HG03196 (cell line): ENCODE data around the gene DPH1.
"Not testable (repeated sequence)": the region's sequence is repeated elsewhere in the genome, so short reads cannot be mapped to it uniquely, and the experiment has no call there.

Source experiments
- ATAC-seq: cut with Tn5 transposase; IDR thresholded peaks from one replicate; pipeline ENCODE4 v1.9.1; 2021; ENCODE audit not compliant: unreplicated experiment

Gene DPH1

DNA sequence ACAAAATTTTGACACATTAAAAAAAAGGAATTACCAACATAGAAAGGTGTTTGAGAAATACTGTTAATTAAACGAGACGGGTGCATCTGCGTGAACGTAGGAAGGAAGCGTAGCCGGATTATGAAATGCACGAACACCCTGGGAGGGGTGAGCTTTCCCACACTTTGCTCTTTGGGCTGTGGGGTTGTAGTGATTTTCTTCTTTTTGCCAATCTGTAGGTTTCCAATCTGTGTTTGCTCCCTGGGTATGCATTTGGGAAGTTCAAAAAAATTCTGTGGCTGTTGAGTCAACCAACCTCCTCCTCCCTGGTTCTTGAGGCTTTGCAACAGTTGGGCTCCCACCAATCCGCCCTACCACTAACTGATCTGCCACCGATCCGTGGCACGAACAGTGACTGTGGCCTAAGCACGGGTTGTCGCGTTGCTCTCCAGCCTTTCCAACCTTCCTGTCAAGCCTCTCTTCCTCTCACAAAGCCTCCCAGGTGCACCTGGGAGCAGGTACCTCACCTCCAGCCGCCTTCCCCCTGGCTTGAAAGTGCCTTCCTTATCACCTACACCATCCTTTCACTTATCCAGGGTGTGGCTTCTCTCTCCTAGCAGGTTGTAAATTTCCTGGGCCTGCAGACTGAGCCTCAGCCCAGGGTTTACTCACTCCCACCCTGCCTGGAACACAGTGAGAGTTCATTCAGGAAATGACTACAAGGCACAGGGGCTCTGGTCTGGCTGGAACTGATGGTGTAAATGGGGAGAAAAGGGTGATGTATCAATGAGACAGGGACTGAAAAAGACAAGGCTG is 21.4 kb upstream of the DPH1 start:
- ATAC-seq = no peak

DNA sequence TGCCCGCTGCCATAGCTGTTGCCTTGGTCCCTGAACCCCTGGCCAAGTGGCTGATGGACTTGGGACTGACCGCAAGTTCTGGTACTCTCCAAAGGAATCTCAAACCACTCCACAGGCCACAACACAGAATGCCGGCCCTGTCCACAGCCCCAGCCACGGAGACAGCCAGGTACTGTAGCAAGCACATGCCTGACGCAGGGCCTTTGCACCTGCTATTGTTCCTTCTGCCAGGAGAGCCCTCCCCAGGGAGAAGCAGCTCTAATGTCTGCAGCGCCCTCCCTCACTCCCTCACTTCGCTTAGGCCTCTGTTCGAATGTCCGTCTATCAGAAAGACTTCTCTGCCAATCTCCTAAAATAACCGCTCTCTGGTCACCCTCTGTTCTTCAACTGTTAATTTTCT is 20.2 kb upstream of the DPH1 start:
- ATAC-seq = no peak

DNA sequence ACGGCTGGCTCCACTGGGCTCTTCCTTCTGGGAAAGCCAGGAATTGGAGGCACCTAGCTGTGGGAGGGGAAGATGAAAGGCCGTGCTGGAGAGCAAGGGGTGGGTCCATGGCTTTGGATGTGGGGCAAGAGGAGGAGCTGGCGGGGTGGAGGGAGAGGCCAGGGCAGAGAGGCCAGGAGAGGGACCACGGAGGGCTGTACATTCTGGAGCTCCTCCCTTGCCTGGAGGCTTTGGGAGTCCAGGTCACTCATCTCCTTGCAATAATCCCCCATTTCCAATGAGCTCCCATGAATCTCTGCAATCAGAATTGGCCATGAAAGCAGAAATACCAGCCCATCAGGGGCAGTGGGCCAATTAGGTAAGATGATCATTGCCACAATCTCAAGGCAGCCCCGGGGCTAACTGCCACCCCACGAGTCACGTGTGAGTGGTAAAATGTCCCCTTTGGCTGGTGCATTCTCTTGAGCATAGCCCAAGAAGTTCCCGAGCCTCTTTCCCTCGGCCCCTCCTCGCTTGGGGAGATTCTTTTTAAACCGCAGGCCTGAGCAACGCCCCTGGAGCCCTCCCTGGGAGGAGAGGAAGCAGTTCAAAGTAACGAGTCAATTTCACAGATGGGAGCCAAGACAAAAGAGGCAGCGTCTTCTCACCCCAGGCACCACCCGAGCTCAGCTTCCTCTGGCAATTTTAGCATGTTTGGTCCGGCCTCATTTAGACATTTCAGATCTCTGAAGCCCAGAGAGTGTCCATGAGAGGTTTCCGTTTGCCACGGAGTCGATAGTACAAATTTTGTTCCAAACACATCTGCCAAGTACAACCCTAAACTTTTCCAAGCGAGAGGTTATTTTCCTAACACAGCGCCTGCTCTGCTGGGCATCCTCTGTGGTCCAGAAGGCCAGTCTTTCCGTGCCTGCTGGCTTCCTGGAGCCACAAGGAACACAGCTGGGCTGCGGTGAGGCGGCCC is 18.3 kb upstream of the DPH1 start:
- ATAC-seq = no peak

DNA sequence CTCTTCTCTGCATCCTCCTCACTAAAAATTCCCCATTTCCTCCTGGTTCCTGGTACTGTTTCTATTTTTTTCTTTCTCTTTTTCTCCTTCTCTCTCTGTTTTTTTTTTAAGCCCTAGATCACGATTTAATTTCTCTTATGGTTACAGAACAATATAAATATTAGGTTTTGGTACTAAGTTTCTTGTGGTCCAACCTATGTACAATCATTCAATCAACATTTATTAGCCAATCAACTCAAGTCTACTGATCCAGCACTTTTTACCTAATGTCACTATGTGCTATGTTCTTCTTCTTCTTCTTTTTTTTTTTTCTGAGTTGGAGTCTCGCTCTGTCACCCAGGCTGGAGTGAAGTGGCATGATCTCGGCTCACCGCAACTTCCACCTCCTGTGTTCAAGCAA is 17.5 kb upstream of the DPH1 start:
- ATAC-seq = no peak

DNA sequence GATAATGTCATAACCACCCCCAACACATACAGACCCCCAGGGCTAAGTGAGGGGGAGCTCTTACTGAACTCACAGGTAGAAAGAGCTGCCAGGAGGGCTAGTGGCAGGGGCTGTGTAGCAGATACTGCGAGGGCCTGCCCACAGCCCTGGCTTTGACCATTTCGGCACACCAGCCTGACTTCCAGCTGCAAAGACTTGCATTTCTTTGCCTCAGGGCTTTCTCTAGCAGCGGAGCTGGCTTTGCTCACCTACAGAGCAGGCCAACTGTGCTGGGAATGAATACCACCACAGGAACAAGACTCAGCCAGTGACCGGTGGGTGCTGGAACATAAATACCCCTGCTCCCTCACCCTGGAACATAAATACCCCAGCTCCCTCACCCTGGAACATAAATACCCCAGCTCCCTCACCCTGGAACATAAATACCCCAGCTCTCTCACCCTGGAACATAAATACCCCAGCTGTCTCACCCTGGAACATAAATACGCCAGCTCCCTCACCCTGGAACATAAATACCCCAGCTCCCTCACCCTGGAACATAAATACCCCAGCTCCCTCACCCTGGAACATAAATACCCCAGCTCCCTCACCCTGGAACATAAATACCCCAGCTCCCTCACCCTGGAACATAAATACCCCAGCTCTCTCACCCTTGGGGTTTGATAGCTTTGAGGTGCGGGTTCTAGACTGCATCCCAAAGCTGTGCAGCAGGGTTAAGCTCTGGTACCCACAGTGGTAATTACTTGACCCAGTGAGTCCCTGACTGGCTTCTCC is 16.5 kb upstream of the DPH1 start:
- not testable (repeated sequence) for ATAC-seq

DNA sequence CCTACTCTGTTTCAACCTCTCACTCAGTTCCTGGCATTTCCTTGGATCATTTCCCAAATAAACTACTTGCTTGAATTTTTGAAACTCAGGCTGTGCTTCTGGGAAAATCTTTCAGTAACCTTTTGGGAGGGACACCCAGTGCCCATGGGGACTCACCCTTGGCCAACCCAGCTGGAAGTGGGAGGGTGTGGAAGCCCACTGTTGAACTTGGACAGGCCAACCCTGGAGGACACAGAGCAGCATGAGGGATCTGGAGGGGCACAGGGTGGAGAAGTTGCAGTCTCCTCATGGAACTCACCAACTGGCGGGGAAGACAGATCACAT is 16.0 kb upstream of the DPH1 start:
- no peak for ATAC-seq

DNA sequence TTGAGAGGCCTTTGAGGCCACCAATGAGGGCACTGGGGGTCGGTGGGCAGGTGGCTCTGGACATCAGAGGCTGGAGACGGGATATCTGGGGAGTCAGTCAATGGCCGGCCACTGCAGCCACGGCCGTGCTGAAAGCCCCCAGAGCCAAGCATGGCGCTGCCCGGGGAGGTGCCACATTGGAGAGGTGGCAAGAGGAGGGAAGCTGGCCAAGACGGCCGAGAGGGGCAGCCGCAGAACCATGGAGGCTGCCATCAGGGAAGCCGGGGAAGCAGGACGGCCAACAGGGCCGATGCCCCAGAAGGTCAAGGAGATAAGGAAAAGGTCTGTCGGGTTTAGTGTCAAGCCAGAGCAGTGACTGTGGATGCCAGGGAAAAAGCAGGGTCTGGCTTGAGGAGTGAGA is 14.6 kb upstream of the DPH1 start:
- ATAC-seq = no peak

DNA sequence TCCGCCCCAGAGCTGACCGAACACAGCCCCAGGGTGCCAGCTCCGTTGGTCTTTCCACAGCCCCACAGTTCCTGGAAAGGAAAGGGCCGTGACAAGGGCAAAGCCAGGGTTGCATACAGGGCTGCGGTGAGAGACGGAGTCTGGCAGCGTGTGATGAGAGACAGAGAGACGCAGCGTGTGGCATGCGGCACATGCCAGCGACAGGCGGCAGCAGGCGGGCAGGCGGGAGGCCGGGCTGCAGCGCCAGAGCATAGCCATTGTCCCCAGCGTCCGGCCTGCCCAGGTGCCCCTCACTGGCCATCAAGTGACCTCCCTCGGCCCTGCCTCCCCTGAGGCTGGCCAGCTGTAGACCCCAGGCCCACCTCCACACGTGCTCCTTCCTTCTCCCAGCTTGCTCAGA is 13.5 kb upstream of the DPH1 start:
- no peak for ATAC-seq

DNA sequence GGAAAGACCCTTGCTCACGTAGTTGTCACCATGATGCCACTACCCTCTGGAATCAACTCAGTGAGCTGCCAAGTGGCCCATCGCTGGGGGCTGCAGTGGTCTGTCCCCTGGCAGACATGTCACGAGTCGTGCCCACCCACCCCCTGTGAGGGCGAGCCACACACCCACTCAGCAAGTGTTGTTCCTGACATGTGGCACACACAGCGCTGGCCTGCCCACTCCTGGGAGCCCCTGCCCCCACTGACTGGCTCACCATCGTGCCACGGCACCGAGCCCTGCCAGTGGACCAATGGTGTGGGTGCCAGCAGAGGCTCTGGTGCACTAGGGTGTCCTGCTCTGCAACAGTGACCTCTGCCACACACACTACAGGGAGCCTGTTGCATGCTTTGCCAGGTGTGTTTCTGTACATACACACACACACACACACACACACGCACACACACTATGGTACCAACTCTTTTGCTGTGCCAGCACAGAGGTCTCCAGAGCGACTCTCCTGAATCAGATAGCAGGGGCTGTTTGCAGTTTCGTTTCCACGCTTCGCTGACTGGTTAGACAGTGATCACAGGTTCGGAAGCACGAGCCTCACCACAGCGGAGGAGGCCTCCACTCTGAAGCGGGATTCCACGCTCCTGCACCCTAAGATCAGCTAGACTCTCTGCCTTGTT is 12.5 kb upstream of the DPH1 start:
- ATAC-seq = no peak

DNA sequence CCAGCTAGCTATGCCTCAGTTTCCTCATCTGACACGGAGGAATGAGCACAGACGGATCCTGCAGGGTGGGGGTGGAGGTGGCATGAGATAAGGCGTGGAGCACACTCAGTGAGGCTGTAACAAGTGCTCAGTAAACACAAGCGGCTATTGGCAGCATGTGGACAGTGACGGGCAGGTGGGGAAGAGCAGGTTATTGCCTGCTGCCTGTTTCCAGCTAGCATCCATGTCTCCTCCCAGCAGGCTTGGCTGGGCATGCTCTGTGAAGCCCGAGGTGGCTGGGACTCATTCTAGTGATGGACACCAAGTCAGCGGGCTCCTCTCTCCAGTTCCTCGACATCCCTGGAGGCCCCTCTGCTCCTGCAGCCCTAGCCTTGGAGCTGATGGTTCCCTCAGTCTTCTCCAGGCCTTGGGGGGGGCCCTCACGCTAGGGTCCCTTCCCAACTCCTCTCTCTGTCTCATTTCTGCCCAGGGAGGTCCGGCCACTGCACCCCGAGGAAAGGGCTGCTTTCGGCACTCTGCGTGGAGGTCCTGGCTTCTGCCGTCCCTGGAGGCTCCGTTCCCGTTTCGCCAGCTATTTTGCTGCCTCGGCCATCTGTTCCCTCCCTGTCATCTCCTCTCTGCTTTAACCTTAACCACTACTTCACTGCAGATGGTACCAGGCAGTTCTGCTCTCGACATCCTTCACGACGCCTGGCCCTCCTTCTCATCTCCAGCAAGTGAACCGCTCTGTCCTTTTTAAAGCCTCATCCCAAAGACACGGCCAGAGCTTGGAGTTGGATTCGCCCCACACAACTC is 11.0 kb upstream of the DPH1 start:
- no peak for ATAC-seq

DNA sequence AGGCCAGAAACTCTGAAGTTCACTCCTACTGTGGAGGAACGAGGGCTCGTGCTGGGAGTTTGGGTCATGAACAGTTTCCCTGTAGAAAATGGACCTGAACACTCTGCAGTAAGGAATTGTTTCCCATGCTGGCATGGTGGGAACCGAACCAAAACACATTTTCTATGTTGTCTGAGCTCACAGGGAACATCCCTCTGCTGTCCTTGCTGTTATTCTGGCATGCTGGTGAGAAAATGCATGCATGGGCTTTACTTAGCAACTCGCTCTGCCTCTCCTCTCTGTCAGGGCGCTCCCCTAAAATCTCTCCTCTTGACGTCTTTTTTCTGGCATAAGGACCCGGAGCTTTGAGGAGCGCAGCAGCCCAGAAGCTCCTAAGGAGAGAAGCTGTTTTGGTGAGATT is 10.2 kb upstream of the DPH1 start:
- ATAC-seq = no peak

DNA sequence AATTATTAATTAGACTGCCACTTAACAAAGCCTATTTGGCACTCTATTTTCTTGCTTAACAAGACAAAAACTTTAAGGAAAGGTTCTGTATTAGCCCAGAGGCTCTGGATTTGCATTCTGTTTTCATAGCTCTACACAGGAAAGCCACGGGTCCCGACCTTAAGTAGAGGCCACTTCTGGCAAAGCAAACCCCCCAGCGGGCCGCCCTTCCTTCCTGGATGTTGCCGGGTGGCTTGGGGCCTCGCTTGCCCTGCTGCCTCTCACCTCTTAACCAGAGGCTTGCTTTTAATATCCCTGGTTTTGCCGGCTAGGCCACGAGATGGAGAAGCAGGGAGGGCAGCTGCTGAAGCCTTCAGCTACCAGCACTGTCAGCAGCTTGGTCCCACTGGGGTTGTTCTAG is 9.2 kb upstream of the DPH1 start:
- ATAC-seq = no peak

DNA sequence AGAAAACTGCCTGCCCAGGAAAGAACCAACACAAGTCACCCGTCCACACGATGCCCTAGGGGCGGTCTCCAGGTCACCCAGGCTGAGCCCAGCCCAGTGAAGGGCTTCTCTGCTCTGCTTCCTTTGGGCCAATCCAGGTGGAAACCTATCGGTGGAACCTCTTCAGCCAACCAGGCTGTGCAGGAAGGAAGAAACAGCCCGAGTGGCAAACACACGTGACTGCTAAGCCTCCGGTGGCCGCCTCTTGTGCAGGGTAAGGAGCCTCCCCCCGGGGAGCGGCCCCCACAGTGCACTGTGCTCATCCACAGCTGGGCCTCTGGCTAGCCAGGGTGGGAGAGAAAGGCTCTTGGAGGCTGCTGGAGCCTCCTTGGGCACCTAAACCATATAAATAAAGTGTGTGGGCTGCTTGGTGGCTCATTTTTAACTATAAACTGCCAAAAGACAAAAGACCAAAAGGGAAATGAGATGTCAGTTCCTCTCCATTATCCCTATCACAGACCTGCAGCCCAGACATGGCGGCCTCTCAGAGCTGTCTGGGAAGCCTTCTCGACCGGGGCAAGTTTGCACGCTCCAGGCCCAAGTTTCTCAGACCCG is 7.2 kb upstream of the DPH1 start:
- no peak for ATAC-seq

DNA sequence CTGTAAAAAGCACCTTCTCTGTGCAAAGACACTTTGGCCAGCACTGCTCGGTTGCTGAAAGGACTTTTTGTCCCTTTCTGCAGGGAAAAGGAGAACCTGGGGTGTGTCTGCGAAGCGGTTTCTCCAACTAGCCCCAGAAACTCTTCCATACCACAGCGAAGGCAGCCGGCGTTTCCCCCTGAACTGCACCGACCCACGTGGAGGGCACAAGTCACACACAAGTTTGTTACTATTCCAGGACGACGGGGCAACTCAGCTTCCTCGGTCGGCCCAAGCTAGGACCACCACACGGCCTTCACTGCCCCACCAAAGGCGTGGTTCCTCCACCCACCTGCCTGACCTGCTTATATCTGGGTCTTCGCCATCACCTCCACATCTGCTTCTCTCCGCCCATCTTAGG is 6.7 kb upstream of the DPH1 start:
- no peak for ATAC-seq

DNA sequence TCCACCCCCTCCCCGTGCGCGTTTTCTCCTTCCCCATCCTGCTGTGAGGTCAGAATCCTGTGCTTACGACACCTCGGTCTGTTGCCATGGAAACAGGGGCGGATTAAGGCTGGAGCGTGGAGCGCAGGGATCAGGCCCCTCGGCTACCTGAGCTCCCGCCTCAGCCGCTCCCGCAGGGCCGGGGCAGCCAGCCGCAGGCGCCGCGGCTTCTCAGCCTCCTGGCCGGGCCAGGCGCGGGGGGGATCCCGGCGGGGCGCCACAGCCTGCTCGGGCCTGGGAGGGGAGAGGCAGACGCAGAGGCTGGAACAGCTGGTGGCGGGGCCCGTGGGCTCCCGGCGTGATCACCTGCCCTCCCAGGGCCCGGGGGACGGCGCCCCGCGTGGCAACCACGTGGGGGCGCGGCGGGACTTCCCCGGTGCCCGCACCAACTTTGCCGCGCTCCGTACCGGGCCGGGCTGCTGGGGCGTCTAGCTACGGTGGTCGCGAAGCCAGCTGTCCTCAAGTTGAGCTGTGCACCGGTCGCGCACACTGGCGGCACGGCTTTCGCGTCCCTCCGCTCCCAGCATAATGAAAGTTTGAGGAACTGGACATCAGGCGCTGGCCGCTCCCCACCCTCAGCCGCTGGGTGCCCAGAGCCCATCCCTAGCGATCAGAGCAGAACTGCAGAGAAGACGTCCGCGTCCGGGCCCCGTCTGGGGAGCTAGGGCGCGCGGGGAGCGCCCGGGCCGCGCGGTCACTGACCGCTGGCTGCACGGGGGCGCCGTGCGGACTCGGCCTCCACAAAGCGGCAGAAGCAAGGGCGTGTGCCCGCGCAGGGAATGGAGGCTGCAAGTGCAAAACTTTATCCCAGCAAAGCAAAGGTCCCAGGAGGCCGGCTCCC is 6.0 kb upstream of the DPH1 start:
- no peak for ATAC-seq

DNA sequence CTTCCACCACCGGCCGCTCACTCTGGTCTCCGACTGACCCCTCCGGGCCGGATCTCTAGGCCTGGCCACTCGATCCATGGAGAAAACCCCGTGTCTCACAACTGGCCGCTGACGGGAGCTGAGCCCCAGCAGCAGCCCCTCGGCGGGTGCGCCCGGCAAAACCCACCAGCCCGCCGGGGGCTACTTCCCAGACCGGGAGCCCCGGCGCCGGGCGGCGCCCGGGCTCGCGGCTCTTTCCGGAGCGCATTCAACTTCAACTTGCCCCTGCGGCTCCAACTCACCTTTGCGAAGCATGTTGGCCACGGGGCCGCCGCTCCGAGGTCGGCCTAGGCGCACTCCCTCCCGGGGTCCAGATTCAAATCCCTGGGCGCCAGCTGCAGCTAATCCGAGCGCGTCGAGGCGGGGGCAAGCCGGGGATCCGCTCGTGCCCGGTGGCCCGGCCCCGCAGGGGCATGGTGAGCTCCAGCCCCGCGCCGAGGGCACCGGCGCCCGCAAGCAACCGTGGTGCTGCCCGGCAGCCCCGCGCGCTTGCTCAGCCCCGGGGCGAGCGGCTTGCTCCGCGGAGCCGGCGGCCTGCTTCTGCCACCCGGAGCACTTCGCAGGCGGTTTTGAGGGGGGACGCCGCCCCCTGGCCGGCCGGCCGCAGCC is 5.3 kb upstream of the DPH1 start:
- no peak for ATAC-seq

DNA sequence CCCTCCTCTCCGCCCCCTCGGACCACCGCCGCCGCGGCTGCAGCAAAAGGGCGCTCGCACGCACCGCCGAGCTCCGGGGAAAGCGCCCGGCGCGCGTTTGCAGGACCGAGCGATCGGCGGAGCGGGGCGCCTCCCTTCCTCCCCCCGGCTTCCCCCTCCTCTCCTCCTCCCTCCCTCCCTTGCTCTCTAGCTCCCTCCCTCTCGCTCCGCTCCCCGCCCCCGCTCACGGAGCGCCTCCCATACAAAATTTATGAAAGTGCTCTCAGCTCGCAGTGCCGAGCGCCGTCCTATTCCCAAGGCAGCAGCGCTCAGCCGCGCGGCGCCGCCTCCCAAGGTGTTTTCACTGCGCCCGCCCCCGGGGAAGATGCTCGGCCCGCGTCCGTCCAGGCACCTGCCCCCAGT is 4.7 kb upstream of the DPH1 start, which contains the start of gene RTN4RL1:
Gene RTN4RL1, minus strand, starts transcription at position 115 of the 402 bp plus-strand sequence. CDS start 469 bp downstream, outside the sequence.
- no peak for ATAC-seq

DNA sequence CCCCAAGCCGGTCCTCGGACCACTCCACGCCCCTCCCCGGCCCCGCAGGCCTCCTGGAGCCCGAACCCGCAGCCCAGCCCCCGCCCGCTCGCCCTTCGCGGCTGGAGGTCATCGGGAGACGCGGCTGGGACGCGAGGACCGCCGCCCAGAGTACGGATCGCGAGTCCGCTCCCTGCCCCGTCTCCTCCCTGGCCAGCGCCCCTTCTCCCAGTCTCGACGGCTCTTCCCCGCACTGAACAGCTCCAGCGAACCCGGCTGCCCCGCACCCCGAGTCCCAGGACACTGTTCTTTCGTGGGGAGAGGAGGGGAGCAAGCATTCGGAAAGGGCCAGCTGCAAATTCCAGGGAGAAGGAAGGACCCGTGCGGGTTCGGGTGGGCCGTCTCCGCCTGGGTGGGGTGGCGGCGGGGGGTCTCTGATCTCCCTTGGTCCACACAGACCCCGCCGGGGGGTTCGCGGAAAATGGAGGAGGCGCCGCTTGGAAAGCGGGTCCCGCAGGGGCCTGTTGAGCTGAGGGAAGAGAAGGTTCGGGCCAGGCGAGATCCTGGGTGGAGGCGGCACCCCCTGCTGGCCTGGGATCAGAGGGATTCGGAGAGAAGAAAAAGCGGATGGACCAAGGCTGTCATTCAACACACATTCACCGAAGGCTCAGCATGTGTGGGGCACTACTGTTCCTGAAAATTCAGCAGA is 4.2 kb upstream of the DPH1 start:
- ATAC-seq = no peak
